ENCODE data around the gene POGZ.

Gene POGZ

DNA sequence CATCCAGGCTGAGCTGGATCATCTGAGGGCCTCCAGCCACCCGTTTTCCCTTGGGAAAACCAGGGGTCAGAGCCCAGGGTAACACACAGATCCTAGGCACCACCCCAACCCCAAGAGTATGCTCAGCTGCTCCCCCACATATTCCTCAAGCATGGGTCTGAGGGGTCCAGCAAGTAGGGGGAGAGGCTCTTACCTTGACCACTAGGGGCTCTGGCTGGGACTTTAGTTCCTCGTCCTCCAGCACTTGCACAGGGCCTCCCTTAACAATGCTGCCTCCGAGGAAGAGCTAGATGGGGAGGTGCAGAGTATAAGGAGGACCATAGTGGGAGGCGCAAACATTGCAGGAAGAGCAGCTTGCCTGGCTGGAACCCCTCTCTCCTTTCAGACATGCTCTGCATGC is 94.3 kb downstream of the POGZ start:
- peaks cover 3% of the 10 kb centered on the region for H3K4me1 ChIP-seq (ENCODE audit: insufficient read depth, low read length, poor library complexity, severe bottlenecking)
- H3K79me2 ChIP-seq (ENCODE audit: insufficient read depth, low read length): no peaks in the 10 kb centered on the region
- H3F3A ChIP-seq (ENCODE audit: low read depth): no peaks in the 10 kb centered on the region
- no peak overlapping the region for H2AFZ ChIP-seq (ENCODE audit: low read length)
- H3K9ac ChIP-seq (ENCODE audit: low read depth, low read length, poor library complexity, severe bottlenecking): no peak overlapping the region
- no peaks in the 10 kb centered on the region for H3K27me3 ChIP-seq (ENCODE audit: insufficient read depth, low read length, poor library complexity, severe bottlenecking)
- H3K9me2 ChIP-seq (replicated peaks; ENCODE audit: low read depth, low read length): no peaks in the 10 kb centered on the region
- H3K4me2 ChIP-seq (ENCODE audit: low read depth, low read length, poor library complexity, severe bottlenecking): no peak overlapping the region
- H3K9me3 ChIP-seq (ENCODE audit: insufficient read depth, low read depth, low read length): peaks cover 13% of the 10 kb centered on the region; the same call in 1 of the 2 replicates
- no peaks in the 10 kb centered on the region for H4K20me1 ChIP-seq (ENCODE audit: insufficient read depth, low read length, poor library complexity, severe bottlenecking)
- H3K4me3 ChIP-seq (ENCODE audit: low read length, poor library complexity, severe bottlenecking): no peak overlapping the region
- TF ChIP-seq EZH2phosphoT487 (IDR thresholded peaks at IDR 0.05; ENCODE audit: borderline replicate concordance) (no peak), CTCF (conservative IDR thresholded peaks at IDR 0.05; ENCODE audit: low read length) (no peak; the same call in 1 of the 2 replicates)
- no peaks in the 10 kb centered on the region for H3K36me3 ChIP-seq (ENCODE audit: insufficient read depth, low read length)

GRCh38 chr1:151362308-151363155 is 96.8 kb downstream of the POGZ start:
- no peaks in the 10 kb centered on the region for H3K27me3 ChIP-seq (ENCODE audit: insufficient read depth, low read length, poor library complexity, severe bottlenecking)
- H3K4me2 ChIP-seq (ENCODE audit: low read depth, low read length, poor library complexity, severe bottlenecking): no peak overlapping the region
- no peaks in the 10 kb centered on the region for H3F3A ChIP-seq (ENCODE audit: low read depth)
- no peak for TF ChIP-seq EZH2phosphoT487 (IDR thresholded peaks at IDR 0.05; ENCODE audit: borderline replicate concordance)
- no peak for TF ChIP-seq CTCF (conservative IDR thresholded peaks at IDR 0.05; ENCODE audit: low read length)
- no peaks in the 10 kb centered on the region for H4K20me1 ChIP-seq (ENCODE audit: insufficient read depth, low read length, poor library complexity, severe bottlenecking)
- H3K36me3 ChIP-seq (ENCODE audit: insufficient read depth, low read length): no peaks in the 10 kb centered on the region
- no peak overlapping the region for H2AFZ ChIP-seq (ENCODE audit: low read length)
- H3K79me2 ChIP-seq (ENCODE audit: insufficient read depth, low read length): no peaks in the 10 kb centered on the region
- H3K9me3 ChIP-seq (ENCODE audit: insufficient read depth, low read depth, low read length): peaks cover 13% of the 10 kb centered on the region; the same call in 1 of the 2 replicates
- no peak overlapping the region for H3K4me3 ChIP-seq (ENCODE audit: low read length, poor library complexity, severe bottlenecking)
- no peak overlapping the region for H3K9ac ChIP-seq (ENCODE audit: low read depth, low read length, poor library complexity, severe bottlenecking)
- H3K9me2 ChIP-seq (replicated peaks; ENCODE audit: low read depth, low read length): no peaks in the 10 kb centered on the region
- H3K4me1 ChIP-seq (ENCODE audit: insufficient read depth, low read length, poor library complexity, severe bottlenecking): no peaks in the 10 kb centered on the region

GRCh38 chr1:151361883-151362282 is 97.4 kb downstream of the POGZ start:
- TF ChIP-seq EZH2phosphoT487 (IDR thresholded peaks at IDR 0.05; ENCODE audit: borderline replicate concordance) (no peak), CTCF (conservative IDR thresholded peaks at IDR 0.05; ENCODE audit: low read length) (no peak)
- Histone ChIP-seq H3K4me1 (ENCODE audit: insufficient read depth, low read length, poor library complexity, severe bottlenecking) (no peaks in the 10 kb centered on the region), H3K4me3 (ENCODE audit: low read length, poor library complexity, severe bottlenecking) (no peak overlapping the region), H3K79me2 (ENCODE audit: insufficient read depth, low read length) (no peaks in the 10 kb centered on the region), H3F3A (ENCODE audit: low read depth) (no peaks in the 10 kb centered on the region), H3K36me3 (ENCODE audit: insufficient read depth, low read length) (no peaks in the 10 kb centered on the region), H3K9ac (ENCODE audit: low read depth, low read length, poor library complexity, severe bottlenecking) (no peak overlapping the region), H4K20me1 (ENCODE audit: insufficient read depth, low read length, poor library complexity, severe bottlenecking) (no peaks in the 10 kb centered on the region), H3K27me3 (ENCODE audit: insufficient read depth, low read length, poor library complexity, severe bottlenecking) (no peaks in the 10 kb centered on the region), H3K9me2 (replicated peaks; ENCODE audit: low read depth, low read length) (no peaks in the 10 kb centered on the region), H3K9me3 (ENCODE audit: insufficient read depth, low read depth, low read length) (peaks cover 13% of the 10 kb centered on the region; the same call in 1 of the 2 replicates), H2AFZ (ENCODE audit: low read length) (no peak overlapping the region), H3K4me2 (ENCODE audit: low read depth, low read length, poor library complexity, severe bottlenecking) (no peak overlapping the region)
